ENCODE measurements around the gene DYNLT2.

GRCh38 chr6:169746556-169746955, 4.8 kb downstream of the DYNLT2 start:
- TF ChIP-seq EZH2phosphoT487 (IDR thresholded peaks at IDR 0.05; ENCODE audit: insufficient read depth, low read depth) (no peak), EZH2 (IDR thresholded peaks at IDR 0.05; ENCODE audit: insufficient read depth, poor library complexity, severe bottlenecking) (no peak)

All from GM23248 (cell line).